Activated CD8-positive, alpha-beta memory T cell treated with anti-CD3 and anti-CD28 coated beads, Interleukin-2, amount 10 ng/mL, durations not matched to agents 7 days and 5 days (primary cell): ENCODE data around the gene RFT1. TPM values are rescaled to one million over a fixed set of nuclear protein-coding genes. Genes with fewer than 3 reads are reported as not detected.

Source experiments
- ATAC-seq: fragments of 150-1000 bp; cut with Tn5 transposase; one replicate; pipeline ENCODE4 v1.10.0; 2021; ENCODE audit warnings: moderate library complexity
- CTCF ChIA-PET: fragments of 350-600 bp; sonication (Branson Sonifier 250); formaldehyde crosslinking; loops from one replicate; lab custom pipeline; 2021; ENCODE audit warnings: antibody characterized with exemption; lab: Charles Lee
- DNase-seq: peaks from one replicate; pipeline ENCODE4 v3.0.0-alpha.2; 2020
- H3K27ac Mint-ChIP-seq: one replicate; pipeline ENCODE4 v1.8.0; 2021; ENCODE audit warnings: mild to moderate bottlenecking, mixed read lengths
- H3K27me3 Mint-ChIP-seq: one replicate; pipeline ENCODE4 v1.8.0; 2021; ENCODE audit warnings: mixed read lengths
- H3K36me3 Mint-ChIP-seq: one replicate; pipeline ENCODE4 v1.8.0; 2021; ENCODE audit warnings: mild to moderate bottlenecking, mixed read lengths
- H3K4me1 Mint-ChIP-seq: one replicate; pipeline ENCODE4 v1.8.0; 2021; ENCODE audit warnings: mixed read lengths
- H3K4me3 Mint-ChIP-seq: one replicate; pipeline ENCODE4 v1.8.0; 2021; ENCODE audit warnings: mild to moderate bottlenecking, moderate library complexity, mixed read lengths
- H3K9me3 Mint-ChIP-seq: one replicate; pipeline ENCODE4 v1.8.0; 2022; ENCODE audit warnings: low read depth, mixed read lengths
- total RNA-seq, 2 experiments: library from RNA; stranded (reverse); gene quantifications; one replicate each; pipeline ENCODE4 v1.2.3, GENCODE V29; 2021

The RFT1 gene
- total RNA-seq, 2 experiments from 2014 or later, result 32.4 to 38.3 TPM

DNA sequence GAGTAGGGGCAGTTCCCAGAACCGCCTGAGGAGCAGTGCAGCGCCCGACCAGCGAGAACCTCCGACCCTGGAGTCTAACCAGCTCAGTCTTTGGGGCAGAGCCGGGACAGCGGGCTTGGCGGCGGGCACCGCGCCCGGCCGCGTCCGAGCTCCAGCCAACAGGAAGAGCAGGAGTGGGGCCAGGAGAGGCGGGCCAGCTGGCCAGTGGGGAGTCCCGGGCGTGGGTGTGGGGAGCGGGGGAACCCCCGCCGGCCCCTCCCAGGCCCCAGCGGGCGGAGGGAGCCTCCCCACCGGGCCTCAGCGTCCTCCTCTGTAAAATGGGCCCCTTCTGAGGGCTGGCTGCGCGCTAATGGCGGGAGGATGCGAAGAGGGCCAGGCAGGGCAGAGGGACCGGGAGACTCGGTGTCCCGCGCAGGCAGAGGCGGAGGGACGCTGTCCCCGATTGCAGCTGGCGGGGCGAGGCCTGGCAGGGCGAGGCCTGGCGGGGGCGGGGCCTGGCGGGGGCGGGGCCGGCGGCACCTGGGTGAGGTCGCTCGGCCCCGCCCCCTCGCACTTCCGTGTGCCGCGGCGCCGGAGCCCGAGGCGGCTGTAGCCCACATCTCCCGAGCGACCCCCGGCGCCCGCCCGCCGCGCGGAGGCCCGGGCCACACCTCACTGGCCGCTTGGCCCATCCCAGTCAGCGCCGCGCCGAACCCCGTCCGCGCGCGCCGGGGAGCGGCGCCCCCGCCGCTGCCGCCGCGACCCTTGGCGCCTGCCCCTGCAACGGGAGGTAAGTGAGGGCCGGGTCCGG lies 30.6 kb upstream of the RFT1 start, which contains the start of gene PRKCD:
Gene PRKCD, plus strand, starts transcription at position 550 of the 790 bp plus-strand sequence. CDS start 17,214 bp downstream, outside the sequence.
- Mint-ChIP-seq H3K27me3 (peaks cover 34% of the 10 kb centered on the region), H3K4me3 (peak within 1 kb of the TSS; percentile 74), H3K27ac (peak within 1 kb of the TSS; percentile 72), H3K4me1 (peaks cover 22% of the 10 kb centered on the region), H3K9me3 (no peaks in the 10 kb centered on the region), H3K36me3 (no peaks in the 10 kb centered on the region)
- CTCF ChIA-PET, result interaction anchor here (0.6 to 4.2 kb wide), 9 partner anchors 9 to 165 kb away, joined by 3 to 38 read pairs (median 4); no protein-coding TSS in a partner anchor
- DNase-seq, result peak; percentile 85
- ATAC-seq, result peak; percentile 82

DNA sequence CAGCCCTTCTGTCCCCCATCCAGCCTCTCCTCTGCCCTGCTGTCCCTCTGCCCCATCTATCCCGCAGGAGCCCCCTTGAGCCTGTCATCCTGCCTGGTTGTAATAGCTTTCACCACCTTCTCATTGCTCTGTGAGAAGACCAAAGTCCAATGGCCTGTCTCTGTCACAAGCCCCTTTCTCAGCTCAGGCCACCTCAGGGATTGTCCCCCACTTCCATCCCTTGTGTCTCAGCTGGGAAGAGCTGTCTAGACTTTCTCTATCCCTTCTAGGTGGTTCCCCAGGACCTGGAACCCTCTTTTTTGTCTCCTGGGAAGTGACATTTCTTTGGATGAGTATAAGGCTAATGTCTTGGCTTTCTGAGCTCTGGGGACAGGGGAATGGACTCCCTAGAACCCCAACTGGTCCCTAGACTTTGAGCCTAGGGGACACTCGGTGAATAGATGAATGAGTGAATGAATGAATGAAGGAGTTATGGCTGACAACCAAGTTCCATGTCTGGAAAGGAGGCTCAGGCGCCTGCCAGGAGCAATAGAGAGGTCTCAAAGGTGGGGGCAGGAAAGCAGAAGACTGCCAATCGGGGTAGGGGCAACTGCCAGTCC lies 29.9 kb upstream of the RFT1 start:
- Mint-ChIP-seq H3K27me3 (peaks cover 40% of the 10 kb centered on the region), H3K4me3 (peak overlapping the region; percentile 74), H3K4me1 (peaks cover 22% of the 10 kb centered on the region), H3K27ac (peak overlapping the region; percentile 12), H3K9me3 (no peaks in the 10 kb centered on the region), H3K36me3 (no peaks in the 10 kb centered on the region)
- DNase-seq (no peak), ATAC-seq (no peak)
- CTCF ChIA-PET, result interaction anchor here (0.6 to 4.2 kb wide), 8 partner anchors 9 to 164 kb away, joined by 3 to 38 read pairs (median 4); no protein-coding TSS in a partner anchor

- CTCF ChIA-PET, result interaction anchor here (1.2 to 4.2 kb wide), 2 partner anchors 10 to 26 kb away, joined by 4 to 38 read pairs; no protein-coding TSS in a partner anchor
- Mint-ChIP-seq H3K4me1 (peaks cover 22% of the 10 kb centered on the region), H3K27me3 (peaks cover 44% of the 10 kb centered on the region), H3K27ac (no peak overlapping the region), H3K9me3 (no peaks in the 10 kb centered on the region), H3K4me3 (no peak overlapping the region), H3K36me3 (no peaks in the 10 kb centered on the region)
- no peak for DNase-seq
- ATAC-seq, result no peak
Measured at GRCh38 chr3:53159156-53160060, 29.2 kb upstream of the RFT1 start.

DNA sequence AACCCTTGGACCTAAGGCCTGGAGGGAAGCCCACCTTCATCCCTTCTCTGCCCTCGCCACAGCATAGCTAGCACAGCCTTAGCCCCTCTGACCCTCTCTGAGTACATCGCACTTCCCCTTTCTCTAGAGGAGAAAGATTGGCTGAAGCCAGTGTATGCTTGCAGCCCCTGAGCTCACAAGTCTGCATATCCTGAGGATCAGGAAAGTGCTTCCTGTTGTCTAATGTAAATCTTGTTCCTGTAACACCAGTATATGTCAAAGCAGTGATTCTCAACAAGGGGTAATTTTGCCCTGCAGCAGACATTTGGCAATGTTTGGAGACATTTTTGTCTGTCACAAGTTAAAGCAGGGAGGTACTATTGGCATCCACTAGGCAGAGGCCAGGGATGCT lies 28.5 kb upstream of the RFT1 start:
- Mint-ChIP-seq H3K9me3 (no peaks in the 10 kb centered on the region), H3K27me3 (peaks cover 46% of the 10 kb centered on the region), H3K4me1 (peaks cover 20% of the 10 kb centered on the region), H3K36me3 (no peaks in the 10 kb centered on the region), H3K4me3 (no peak overlapping the region), H3K27ac (no peak overlapping the region)
- ATAC-seq (no peak), DNase-seq (no peak)
- CTCF ChIA-PET, result interaction anchor here (1.1 to 4.2 kb wide), 2 partner anchors 25 to 37 kb away, joined by 4 to 38 read pairs; no protein-coding TSS in a partner anchor

DNA sequence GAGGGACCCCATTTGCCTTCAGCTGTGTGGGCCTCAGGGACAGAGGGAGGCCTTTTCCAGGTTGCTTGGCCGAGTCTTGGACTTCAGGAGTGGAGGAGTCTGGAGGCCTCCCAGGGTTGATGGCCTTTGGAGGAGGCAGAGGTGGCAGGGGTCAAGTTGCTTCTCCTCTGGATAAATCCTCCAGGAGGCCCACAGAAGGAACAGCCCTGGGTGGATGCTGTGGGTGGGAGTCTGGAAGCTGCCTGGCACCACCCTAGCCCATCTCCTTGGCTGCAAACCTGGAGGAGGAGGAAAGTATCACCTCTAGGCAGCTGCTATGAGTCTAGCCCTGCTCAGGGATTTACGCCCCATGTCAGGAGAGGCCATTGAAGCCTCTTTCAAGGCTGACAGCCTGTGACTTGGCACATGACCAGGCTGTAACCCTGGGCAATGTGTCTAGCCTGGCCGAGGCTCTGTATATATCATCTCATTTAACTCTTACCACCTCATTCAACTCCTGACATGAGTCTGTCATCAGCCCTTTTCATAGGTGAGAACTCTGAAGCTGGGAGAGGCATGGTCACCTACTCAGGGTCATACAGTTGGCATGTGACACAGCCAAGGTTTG lies 27.8 kb upstream of the RFT1 start:
- ATAC-seq (no peak), DNase-seq (no peak)
- Mint-ChIP-seq H3K36me3 (no peaks in the 10 kb centered on the region), H3K27me3 (peaks cover 52% of the 10 kb centered on the region), H3K9me3 (no peaks in the 10 kb centered on the region), H3K4me1 (peaks cover 14% of the 10 kb centered on the region), H3K4me3 (no peak overlapping the region), H3K27ac (no peak overlapping the region)
- CTCF ChIA-PET, result interaction anchor here (1.1 to 4.2 kb wide), 2 partner anchors 25 to 38 kb away, joined by 4 to 38 read pairs; no protein-coding TSS in a partner anchor

GRCh38 chr3:53156368-53156834 lies 26.2 kb upstream of the RFT1 start:
- Mint-ChIP-seq H3K36me3 (no peaks in the 10 kb centered on the region), H3K4me1 (peaks cover 5% of the 10 kb centered on the region), H3K27ac (no peak overlapping the region), H3K4me3 (no peak overlapping the region), H3K9me3 (no peaks in the 10 kb centered on the region), H3K27me3 (peaks cover 60% of the 10 kb centered on the region)
- CTCF ChIA-PET, result no interaction called here
- DNase-seq (no peak), ATAC-seq (no peak)

GRCh38 chr3:53155760-53156159 lies 25.5 kb upstream of the RFT1 start:
- CTCF ChIA-PET, result no interaction called here
- Mint-ChIP-seq H3K9me3 (no peaks in the 10 kb centered on the region), H3K36me3 (no peaks in the 10 kb centered on the region), H3K4me1 (peaks cover 5% of the 10 kb centered on the region), H3K27ac (no peak overlapping the region), H3K27me3 (peaks cover 60% of the 10 kb centered on the region), H3K4me3 (no peak overlapping the region)
- no peak for DNase-seq
- ATAC-seq, result no peak

DNA sequence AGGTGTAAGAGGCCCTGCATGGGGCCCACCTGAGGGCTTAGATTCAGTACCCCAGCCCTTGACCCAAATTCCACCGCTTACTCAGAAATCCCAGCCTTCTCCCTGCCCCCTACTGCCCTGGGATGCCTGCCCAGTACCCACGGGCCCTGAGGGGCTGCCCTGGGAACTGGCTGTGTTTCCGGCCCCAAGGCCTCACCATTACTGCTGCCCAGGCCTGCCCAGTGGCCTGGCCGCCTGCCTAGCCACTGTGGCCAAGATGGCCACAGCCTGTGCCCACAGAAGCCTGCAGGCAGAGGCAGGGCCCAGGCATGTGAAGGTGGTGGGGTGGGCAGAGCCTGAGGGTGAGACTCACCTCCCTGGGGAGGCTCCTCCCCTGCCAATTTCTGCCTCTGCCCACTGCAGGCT lies 24.6 kb upstream of the RFT1 start:
- Mint-ChIP-seq H3K9me3 (no peaks in the 10 kb centered on the region), H3K4me3 (no peak overlapping the region), H3K27ac (no peak overlapping the region), H3K4me1 (no peaks in the 10 kb centered on the region), H3K36me3 (no peaks in the 10 kb centered on the region), H3K27me3 (peaks cover 53% of the 10 kb centered on the region)
- CTCF ChIA-PET, result no interaction called here
- no peak for ATAC-seq
- no peak for DNase-seq

DNA sequence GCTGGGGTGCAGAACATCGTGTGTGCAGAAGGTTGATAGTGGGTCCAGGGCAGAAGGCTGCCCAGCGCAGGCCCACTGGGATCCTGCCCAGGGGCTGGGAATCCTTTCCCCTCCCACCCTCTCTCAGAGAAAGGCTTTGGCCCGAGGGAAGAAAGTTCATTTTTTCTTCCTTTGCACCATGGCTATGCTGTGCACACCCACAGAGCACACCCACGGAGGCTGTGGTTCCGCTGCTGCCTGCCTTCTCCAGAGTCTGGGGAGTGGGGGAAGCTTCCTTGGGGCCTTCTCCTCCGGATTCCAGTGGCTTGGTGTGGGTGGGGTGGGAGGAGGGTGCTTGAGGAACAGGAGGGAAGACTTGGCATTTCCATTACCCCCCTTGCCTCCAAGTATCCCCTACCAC lies 23.7 kb upstream of the RFT1 start:
- H3K4me3 Mint-ChIP-seq, result no peak overlapping the region
- H3K4me1 Mint-ChIP-seq, result no peaks in the 10 kb centered on the region
- DNase-seq (no peak), ATAC-seq (no peak)
- no peaks in the 10 kb centered on the region for H3K36me3 Mint-ChIP-seq
- H3K27ac Mint-ChIP-seq, result no peak overlapping the region
- no peaks in the 10 kb centered on the region for H3K9me3 Mint-ChIP-seq
- peaks cover 48% of the 10 kb centered on the region for H3K27me3 Mint-ChIP-seq
- CTCF ChIA-PET, result no interaction called here

GRCh38 chr3:53153264-53153823 lies 23.1 kb upstream of the RFT1 start:
- H3K4me1 Mint-ChIP-seq, result no peaks in the 10 kb centered on the region
- H3K4me3 Mint-ChIP-seq, result no peak overlapping the region
- H3K27ac Mint-ChIP-seq, result no peak overlapping the region
- CTCF ChIA-PET, result interaction anchor here (1.0 kb wide), 1 partner anchor 19 kb away, joined by 3 read pairs; no protein-coding TSS in a partner anchor
- peaks cover 43% of the 10 kb centered on the region for H3K27me3 Mint-ChIP-seq
- H3K9me3 Mint-ChIP-seq, result no peaks in the 10 kb centered on the region
- no peaks in the 10 kb centered on the region for H3K36me3 Mint-ChIP-seq
- DNase-seq, result no peak
- no peak for ATAC-seq

- no peak for ATAC-seq
- peaks cover 35% of the 10 kb centered on the region for H3K27me3 Mint-ChIP-seq
- CTCF ChIA-PET, result interaction anchor here (0.6 to 1.1 kb wide), 4 partner anchors 18 to 54 kb away, joined by 3 read pairs; no protein-coding TSS in a partner anchor
Measured at GRCh38 chr3:53151870-53152660, 21.8 kb upstream of the RFT1 start.

More at GRCh38 chr3:53151870-53152660, 21.8 kb upstream of the RFT1 start:
- Mint-ChIP-seq H3K4me3 (no peak overlapping the region), H3K9me3 (no peaks in the 10 kb centered on the region), H3K27ac (no peak overlapping the region), H3K4me1 (no peaks in the 10 kb centered on the region), H3K36me3 (no peaks in the 10 kb centered on the region)
- DNase-seq, result no peak
